Right lobe of liver (tissue), 6 donors: ENCODE measurements around the gene BMP2K. TPM values are rescaled to one million over a fixed set of nuclear protein-coding genes. Genes with fewer than 3 reads are reported as not detected.

ENCODE experiments used
- ATAC-seq, 4 donors: fragments of 200-7000 bp; cut with Tn5 transposase; one replicate each; pipeline ENCODE4 v1.9.1; 2020; ENCODE audit warnings: mild to moderate bottlenecking in 4 of 4, moderate library complexity in 4 of 4
- DNase-seq, 3 donors: peaks; one replicate each; pipeline ENCODE4 v3.0.0-alpha.2; 2020
- H3K27ac ChIP-seq, 3 donors: fragments of 200-600 bp; one replicate each; pipeline ENCODE4 v1.8.0; 2022
- H3K27me3 ChIP-seq, 2 donors: fragments of 200-600 bp; one replicate each; pipeline ENCODE4 v1.8.0; 2022
- H3K36me3 ChIP-seq, 4 donors: fragments of 200-600 bp; sonication (generic) in 1 of 4; one replicate each; pipeline versions ENCODE4 v1.5.1 to v1.8.0; 2017 to 2022; ENCODE audit warnings: control low read depth in 1 of 4
- H3K4me1 ChIP-seq, 4 donors: fragments of 200-600 bp; sonication (generic) in 1 of 4; one replicate each; pipeline versions ENCODE4 v1.5.1 to v1.8.0; 2017 to 2022; ENCODE audit warnings: control low read depth in 1 of 4
- H3K4me3 ChIP-seq, 3 donors: fragments of 200-600 bp; one replicate each; pipeline ENCODE4 v1.8.0; 2022
- H3K9me3 ChIP-seq, 4 donors: fragments of 200-600 bp; sonication (generic) in 1 of 4; one replicate each; pipeline versions ENCODE4 v1.5.1 to v1.8.0; 2017 to 2022; ENCODE audit warnings: control low read depth in 1 of 4
- CTCF ChIP-seq, 4 donors: fragments of 200-600 bp in 3 of 4; fragments of 450-650 bp in 1 of 4; IDR thresholded peaks; one replicate each; pipeline versions ENCODE4 v1.5.1 to v1.8.0; 2016 to 2022; ENCODE audit warnings: antibody characterized with exemption in 4 of 4, mild to moderate bottlenecking in 2 of 4
- POLR2A ChIP-seq: fragments of 450-650 bp; IDR thresholded peaks from one replicate; pipeline ENCODE4 v1.6.1; 2017; ENCODE audit warnings: antibody characterized with exemption, mild to moderate bottlenecking
- WGBS: methylation state at CpG from one replicate; pipeline ENCODE4 v1.1.6; 2018; ENCODE audit warnings: low coverage, low lambda C conversion rate; ENCODE audit not compliant: insufficient coverage; ENCODE audit errors: missing lambda C conversion rate; 5-methylcytosine and 5-hydroxymethylcytosine counted together
- intact Hi-C, 2 donors: fragments of 100-400 bp; cut with DNase I; formaldehyde crosslinking; loops; one replicate each; pipeline versions ENCODE4 v1.11.2 to v1.14.1; 2022
- total RNA-seq, 6 experiments: library from RNA; depleted of rRNA in 2 of 6; stranded (reverse); fragments of >200 nt in 2 of 6; fragmentation: NEBNext Ultra II Directional in 3 of 6; extraction: Animal tissue kit (Norgen Biotek cat#: 25700) in 3 of 6; gene quantifications; one replicate each; pipeline versions ENCODE4 v1.1.0 to v1.2.4, GENCODE V29; 2016 to 2023
- donor health status: DM: no; HTN: yes; CAD: no.
- donor health status: DM: no; HTN: no; CAD: no.
- donor health status: DM: no; HTN: no; CAD: no.
- donor health status: DM: no; HTN: yes; CAD: no.
- donor health status: DM: no; HTN: yes; CAD: no.

The BMP2K gene
- total RNA-seq, 6 experiments from 2014 or later, result 13.1 to 23.3 (median 18.2) TPM

DNA sequence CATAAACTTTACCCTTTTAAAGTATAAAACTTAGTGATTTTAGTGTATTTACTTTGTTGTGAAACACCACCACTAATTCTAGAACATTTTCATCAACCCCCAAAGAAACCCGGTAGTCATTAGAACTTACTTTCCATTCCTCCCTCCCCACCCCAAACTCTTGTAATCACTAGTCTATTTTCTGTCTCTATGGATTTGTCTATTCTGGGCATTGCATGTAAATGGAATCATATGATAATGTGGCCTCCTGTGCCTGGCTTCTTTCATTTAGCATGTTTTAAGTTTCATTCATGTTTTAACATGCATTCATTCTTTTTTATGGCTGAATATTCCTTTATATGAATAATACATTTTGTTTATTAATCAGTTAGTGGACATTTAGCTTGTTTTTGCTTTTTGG lies 27.8 kb downstream of the BMP2K start:
- Histone ChIP-seq H3K4me3 (no peak overlapping the region), H3K36me3 (no peaks in the 10 kb centered on the region), H3K9me3 (peaks cover 0 to 2% (median 0%) of the 10 kb centered on the region in 4 donors), H3K4me1 (peaks cover 0 to 4% (median 0%) of the 10 kb centered on the region in 4 donors), H3K27me3 (no peaks in the 10 kb centered on the region), H3K27ac (no peak overlapping the region)
- intact Hi-C loops, result no loop called here
- DNase-seq (no peak), ATAC-seq (no peak)
- no peak for TF ChIP-seq CTCF (IDR thresholded peaks at IDR 0.05)
- TF ChIP-seq POLR2A, result no peak
- 54% methylated on average over 1 of the region's 1 CpG for WGBS

DNA sequence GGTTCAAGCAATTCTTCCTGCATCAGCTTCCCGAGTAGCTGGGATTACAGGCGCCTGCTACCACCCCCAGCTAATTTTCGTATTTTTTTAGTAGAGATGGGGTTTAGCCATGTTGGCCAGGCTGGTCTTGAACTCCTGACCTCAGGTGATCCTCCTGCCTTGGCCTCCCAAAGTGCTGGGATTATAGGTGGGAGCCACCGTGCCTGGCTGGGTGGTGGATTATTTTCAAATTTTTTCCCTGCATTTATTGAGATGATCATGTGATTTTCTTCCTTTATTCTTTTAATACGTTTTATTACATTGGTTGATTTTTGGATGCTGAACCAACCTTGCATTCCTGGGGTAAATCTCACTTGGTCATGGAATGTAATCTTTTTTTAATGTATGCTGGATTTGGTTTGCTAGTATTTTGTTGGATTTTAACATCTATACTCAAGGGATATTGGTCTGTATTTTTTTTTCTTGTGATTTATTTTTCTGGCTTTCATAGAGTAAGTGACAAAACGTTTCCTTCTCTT lies 30.9 kb downstream of the BMP2K start:
- intact Hi-C loops, result no loop called here
- TF ChIP-seq CTCF (IDR thresholded peaks at IDR 0.05) (no peak), POLR2A (no peak)
- DNase-seq (no peak), ATAC-seq (no peak)
- Histone ChIP-seq H3K27ac (no peak overlapping the region), H3K9me3 (peaks cover 0 to 2% (median 0%) of the 10 kb centered on the region in 4 donors), H3K36me3 (no peaks in the 10 kb centered on the region), H3K4me1 (no peaks in the 10 kb centered on the region), H3K27me3 (no peaks in the 10 kb centered on the region), H3K4me3 (no peak overlapping the region)
- 95% methylated on average over 5 of the region's 6 CpGs for WGBS

- Histone ChIP-seq H3K36me3 (no peaks in the 10 kb centered on the region), H3K27me3 (no peaks in the 10 kb centered on the region), H3K4me3 (no peak overlapping the region), H3K4me1 (no peaks in the 10 kb centered on the region), H3K9me3 (peaks cover 0 to 2% (median 0%) of the 10 kb centered on the region in 4 donors), H3K27ac (no peak overlapping the region)
- ATAC-seq (no peak), DNase-seq (no peak)
- intact Hi-C loops, result no loop called here
- TF ChIP-seq CTCF (IDR thresholded peaks at IDR 0.05) (no peak), POLR2A (no peak)
- 56% methylated on average over 2 of the region's 2 CpGs for WGBS
Observed at GRCh38 chr4:78809295-78809694, 33.1 kb downstream of the BMP2K start.

- TF ChIP-seq POLR2A, result no peak
- 88% methylated on average over 4 of the region's 7 CpGs for WGBS
- ATAC-seq (no peak), DNase-seq (no peak)
- H3K27ac ChIP-seq, result no peak overlapping the region
- intact Hi-C loops, result no loop called here
- H3K9me3 ChIP-seq, result peaks cover 0 to 2% (median 0%) of the 10 kb centered on the region in 4 donors
- no peaks in the 10 kb centered on the region for H3K36me3 ChIP-seq
- H3K4me1 ChIP-seq, result no peaks in the 10 kb centered on the region
- H3K27me3 ChIP-seq, result no peaks in the 10 kb centered on the region
- H3K4me3 ChIP-seq, result no peak overlapping the region
Observed at GRCh38 chr4:78809928-78810835, 34.0 kb downstream of the BMP2K start.

DNA sequence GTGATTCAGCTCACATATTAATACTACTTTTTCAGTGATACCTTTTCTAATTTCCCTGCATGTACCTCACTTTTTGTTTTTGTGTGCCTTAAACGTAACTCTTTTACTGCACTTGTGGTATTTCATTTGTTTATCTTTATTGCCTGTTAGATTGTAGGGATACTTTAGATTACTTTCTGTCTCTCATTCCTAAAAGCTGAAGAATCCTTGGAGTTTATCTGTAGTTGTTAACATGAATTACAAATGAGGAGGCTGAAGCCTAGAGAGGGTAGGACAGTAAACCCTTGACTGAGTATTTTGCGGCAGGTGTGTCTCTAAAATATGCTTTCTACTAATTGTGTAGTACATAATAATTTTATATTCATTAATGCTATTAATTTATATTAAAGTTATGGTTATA lies 34.9 kb downstream of the BMP2K start:
- H3K27me3 ChIP-seq, result no peaks in the 10 kb centered on the region
- no peaks in the 10 kb centered on the region for H3K4me1 ChIP-seq
- DNase-seq, result no peak
- no peak overlapping the region for H3K27ac ChIP-seq
- intact Hi-C loops, result no loop called here
- H3K36me3 ChIP-seq, result no peaks in the 10 kb centered on the region
- no peak overlapping the region for H3K4me3 ChIP-seq
- 90% methylated on average over 2 of the region's 2 CpGs for WGBS
- no peak for ATAC-seq
- TF ChIP-seq POLR2A (no peak), CTCF (IDR thresholded peaks at IDR 0.05) (no peak)
- peaks cover 0 to 2% (median 0%) of the 10 kb centered on the region in 4 donors for H3K9me3 ChIP-seq
